GM18502 (cell line): Measurements from ENCODE around the gene SOX21.
A peak's percentile ranks its signal among the peaks of the same experiment; 100 is the strongest.

Experiments used
- ATAC-seq: cut with Tn5 transposase; IDR thresholded peaks from one replicate; pipeline ENCODE4 v1.9.1; 2021; ENCODE audit warnings: mild to moderate bottlenecking; ENCODE audit not compliant: unreplicated experiment, poor library complexity

SOX21 gene

GRCh38 chr13:94692030-94692429, 20.3 kb downstream of the SOX21 start:
- no peak for ATAC-seq

GRCh38 chr13:94683409-94683808, 28.9 kb downstream of the SOX21 start:
- ATAC-seq, result no peak

GRCh38 chr13:94682229-94682628, 30.1 kb downstream of the SOX21 start:
- ATAC-seq, result no peak

DNA sequence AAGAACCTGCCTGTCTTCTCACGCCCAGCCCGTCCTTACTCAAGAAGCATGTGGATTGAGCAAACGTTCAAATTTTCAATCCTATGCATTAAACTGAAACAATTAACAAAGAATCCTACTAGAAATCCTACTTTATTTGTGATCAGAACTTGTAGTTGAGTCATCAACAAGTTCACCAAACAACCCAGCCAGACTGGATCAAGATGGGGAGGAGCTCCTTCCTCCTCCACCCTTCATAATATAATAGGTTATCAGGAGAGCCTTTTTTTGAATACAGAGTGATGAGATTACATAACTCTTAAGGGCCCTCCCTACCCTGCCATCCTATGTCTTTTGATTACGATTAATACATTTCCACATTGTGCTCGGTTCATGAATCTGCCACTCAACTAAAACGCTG, 32.7 kb downstream of the SOX21 start:
- ATAC-seq, result no peak

DNA sequence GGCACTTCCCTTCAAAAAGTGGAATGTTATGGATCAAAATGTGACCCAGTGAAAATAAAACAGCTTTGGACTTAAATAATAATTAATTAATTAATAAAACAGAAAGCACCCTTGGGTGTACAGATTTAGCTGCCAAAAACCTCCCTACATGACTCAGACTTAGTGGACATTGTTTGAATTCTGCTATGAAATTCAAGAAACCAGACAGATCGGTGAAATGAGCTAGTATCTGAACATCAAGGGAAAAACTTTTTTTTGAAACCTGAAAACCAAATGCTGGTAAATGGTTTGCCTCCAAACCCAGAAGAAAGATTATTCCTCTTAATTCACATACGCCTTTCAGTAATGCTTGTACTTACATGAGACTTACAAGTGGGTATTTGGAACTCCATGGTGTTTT, 33.5 kb downstream of the SOX21 start:
- no peak for ATAC-seq

GRCh38 chr13:94677799-94678198, 34.5 kb downstream of the SOX21 start:
- no peak for ATAC-seq

DNA sequence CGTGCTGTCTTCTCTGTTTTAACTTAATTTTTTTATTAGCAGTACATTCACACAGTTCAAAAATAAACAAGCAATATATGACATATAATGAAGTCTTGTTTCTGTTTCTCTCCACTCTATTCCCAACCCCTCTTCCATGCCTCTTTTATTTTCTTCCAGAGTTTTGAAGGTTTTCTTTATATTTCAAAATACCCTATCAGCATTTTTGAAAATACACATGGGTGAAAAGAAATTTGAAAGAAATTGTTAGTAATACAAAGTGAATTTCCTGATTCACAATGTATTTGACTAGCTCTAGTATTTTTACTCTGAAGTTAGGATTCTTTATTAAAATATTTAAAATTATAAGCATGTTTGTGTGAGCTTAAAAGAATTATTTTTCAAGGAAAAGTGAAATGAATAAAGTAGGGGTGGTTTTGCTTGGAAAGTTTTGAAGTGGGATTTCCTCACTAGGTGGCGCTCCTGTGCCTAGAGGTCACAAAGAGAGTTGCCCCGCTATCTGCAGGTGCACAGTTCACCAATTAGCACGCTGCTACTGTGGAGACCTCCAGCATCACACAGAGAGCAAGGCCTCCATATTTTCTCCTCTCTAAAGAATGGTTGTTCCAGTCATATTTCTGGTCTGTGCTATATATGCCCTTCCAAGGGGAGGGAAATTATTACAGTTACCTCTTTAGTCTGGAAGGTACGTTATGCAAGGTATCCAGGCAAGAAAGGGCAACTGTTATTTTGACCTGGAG, 37.6 kb downstream of the SOX21 start:
- peak; percentile 73 for ATAC-seq

- no peak for ATAC-seq
Observed at GRCh38 chr13:94673851-94674250, 38.5 kb downstream of the SOX21 start.

DNA sequence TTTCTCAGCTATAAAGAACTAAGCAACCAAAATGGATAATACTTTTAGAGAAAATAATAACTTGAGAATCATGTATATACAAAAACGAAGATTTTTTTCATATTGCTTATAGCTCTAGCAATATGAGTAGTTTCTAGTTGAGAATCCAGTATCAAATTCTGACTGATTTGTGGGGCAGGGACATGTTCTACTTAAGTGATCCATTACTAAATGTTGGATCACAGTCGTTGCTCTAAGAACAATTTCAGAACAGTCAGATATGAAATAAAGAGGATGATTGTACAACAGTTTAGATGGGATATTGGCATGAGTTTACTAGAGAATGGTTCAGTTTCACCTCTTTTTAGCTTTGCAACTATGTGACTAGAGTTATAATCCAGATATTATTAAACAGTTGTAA, 39.9 kb downstream of the SOX21 start:
- no peak for ATAC-seq

GRCh38 chr13:94667190-94667589, 45.2 kb downstream of the SOX21 start:
- no peak for ATAC-seq

GRCh38 chr13:94666065-94666464, 46.3 kb downstream of the SOX21 start:
- ATAC-seq, result no peak

DNA sequence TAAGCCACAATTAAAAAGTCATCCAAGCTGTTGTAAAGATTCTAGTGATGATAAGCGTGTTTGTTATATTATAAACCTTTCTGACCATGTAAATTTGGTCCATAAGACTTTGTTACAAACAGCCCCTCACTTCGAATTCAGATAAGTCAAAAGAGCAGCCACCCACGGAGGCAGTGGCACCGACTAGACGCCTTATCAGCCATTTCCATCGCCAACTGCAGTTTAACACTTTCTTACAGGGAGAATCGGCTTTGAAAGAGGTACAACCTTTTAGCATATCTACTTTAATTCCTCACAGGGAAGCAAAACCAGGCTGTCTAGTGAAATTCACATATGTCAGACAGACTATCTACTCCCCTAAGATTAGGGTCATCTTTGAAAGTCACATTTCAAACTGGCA, 47.5 kb downstream of the SOX21 start:
- ATAC-seq, result no peak

GRCh38 chr13:94662274-94662945, 49.9 kb downstream of the SOX21 start:
- no peak for ATAC-seq

GRCh38 chr13:94661406-94661805, 50.9 kb downstream of the SOX21 start:
- ATAC-seq, result no peak

GRCh38 chr13:94660695-94661326, 51.5 kb downstream of the SOX21 start:
- ATAC-seq, result peak; percentile 32
